ENCODE data around the gene STC2.
"Not testable (repeated sequence)": the region's sequence is repeated elsewhere in the genome, so short reads cannot be mapped to it uniquely, and the experiment has no call there.

Gene STC2

DNA sequence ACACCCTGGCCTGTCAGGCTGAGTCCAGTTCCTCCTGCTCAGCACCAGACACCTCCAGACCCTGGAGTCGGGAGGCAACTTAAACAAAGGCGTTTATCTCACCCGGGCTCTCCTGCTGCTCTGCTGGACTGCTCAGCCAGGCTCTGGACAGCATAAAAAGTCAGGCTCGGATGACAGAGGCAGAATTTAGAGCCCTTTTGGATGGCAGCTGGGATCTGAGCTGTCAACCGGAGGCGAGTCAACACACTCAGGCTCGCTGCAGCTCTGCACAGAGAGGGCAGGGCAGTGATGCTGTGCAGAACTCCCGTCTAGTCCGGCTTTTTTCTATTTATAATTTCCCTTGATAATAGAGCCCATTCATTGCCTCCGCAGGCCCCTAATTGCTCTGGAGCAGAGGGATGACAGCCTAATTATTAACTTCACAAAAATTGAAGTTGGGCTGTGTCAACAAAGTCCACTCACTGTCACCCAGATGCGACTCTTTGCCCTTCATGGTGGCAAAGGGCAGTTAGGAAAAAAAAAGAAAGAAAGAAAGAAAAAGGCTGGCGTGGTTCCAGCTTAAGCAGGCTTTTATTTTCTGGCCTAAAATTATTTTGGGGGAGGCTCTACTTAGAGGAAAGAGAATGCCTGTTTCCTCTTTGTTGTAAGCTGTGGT is 37.6 kb downstream of the STC2 start:
- Histone ChIP-seq H3K36me3 (ENCODE audit: insufficient read depth) (no peaks in the 10 kb centered on the region), H3K79me2 (ENCODE audit: insufficient read depth, low read depth) (no peaks in the 10 kb centered on the region), H3K27me3 (ENCODE audit: insufficient read depth, low read depth) (no peaks in the 10 kb centered on the region), H3K9ac (no peak overlapping the region), H3K4me2 (no peak overlapping the region), H3K27ac (no peak overlapping the region), H3K4me3 (IDR thresholded peaks at IDR 0.05; ENCODE audit: insufficient read depth, low read depth, low read length) (no peak overlapping the region), H2AFZ (ENCODE audit: low read depth) (no peak overlapping the region), H4K20me1 (ENCODE audit: insufficient read depth) (no peaks in the 10 kb centered on the region), H3K4me1 (ENCODE audit: low read depth, poor library complexity, severe bottlenecking) (no peaks in the 10 kb centered on the region)
- TF ChIP-seq, protein P1, sequence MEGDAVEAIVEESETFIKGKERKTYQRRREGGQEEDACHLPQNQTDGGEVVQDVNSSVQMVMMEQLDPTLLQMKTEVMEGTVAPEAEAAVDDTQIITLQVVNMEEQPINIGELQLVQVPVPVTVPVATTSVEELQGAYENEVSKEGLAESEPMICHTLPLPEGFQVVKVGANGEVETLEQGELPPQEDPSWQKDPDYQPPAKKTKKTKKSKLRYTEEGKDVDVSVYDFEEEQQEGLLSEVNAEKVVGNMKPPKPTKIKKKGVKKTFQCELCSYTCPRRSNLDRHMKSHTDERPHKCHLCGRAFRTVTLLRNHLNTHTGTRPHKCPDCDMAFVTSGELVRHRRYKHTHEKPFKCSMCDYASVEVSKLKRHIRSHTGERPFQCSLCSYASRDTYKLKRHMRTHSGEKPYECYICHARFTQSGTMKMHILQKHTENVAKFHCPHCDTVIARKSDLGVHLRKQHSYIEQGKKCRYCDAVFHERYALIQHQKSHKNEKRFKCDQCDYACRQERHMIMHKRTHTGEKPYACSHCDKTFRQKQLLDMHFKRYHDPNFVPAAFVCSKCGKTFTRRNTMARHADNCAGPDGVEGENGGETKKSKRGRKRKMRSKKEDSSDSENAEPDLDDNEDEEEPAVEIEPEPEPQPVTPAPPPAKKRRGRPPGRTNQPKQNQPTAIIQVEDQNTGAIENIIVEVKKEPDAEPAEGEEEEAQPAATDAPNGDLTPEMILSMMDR (conservative IDR thresholded peaks at IDR 0.05; ENCODE audit: low read depth, low read length) = no peak

DNA sequence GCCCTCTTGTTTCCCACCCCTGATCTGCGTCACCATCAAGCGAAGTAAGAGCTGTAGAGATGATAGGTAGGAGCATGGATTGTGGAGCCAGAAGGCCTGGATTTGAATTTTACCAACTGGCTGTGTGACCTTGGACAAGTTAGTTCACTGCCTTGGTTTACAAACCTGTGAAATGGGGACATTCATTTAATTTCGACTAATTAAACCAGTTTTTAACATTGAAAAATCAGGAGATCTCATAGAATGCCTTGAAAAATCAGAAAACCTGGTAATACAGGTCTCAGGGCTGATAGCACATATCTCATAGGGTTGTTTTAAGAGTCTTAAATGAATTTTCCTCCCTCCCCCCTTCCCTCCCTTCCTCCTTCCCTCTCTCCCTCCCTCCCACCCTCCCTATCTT is 38.8 kb downstream of the STC2 start:
- no peak overlapping the region for H3K9ac ChIP-seq
- TF ChIP-seq, protein P1 (conservative IDR thresholded peaks at IDR 0.05; ENCODE audit: low read depth, low read length) = no peak
- no peaks in the 10 kb centered on the region for H4K20me1 ChIP-seq (ENCODE audit: insufficient read depth)
- no peaks in the 10 kb centered on the region for H3K27me3 ChIP-seq (ENCODE audit: insufficient read depth, low read depth)
- no peak overlapping the region for H3K4me3 ChIP-seq (IDR thresholded peaks at IDR 0.05; ENCODE audit: insufficient read depth, low read depth, low read length)
- no peak overlapping the region for H2AFZ ChIP-seq (ENCODE audit: low read depth)
- no peak overlapping the region for H3K4me2 ChIP-seq
- H3K4me1 ChIP-seq (ENCODE audit: low read depth, poor library complexity, severe bottlenecking) = no peaks in the 10 kb centered on the region
- no peaks in the 10 kb centered on the region for H3K36me3 ChIP-seq (ENCODE audit: insufficient read depth)
- H3K27ac ChIP-seq = no peak overlapping the region
- H3K79me2 ChIP-seq (ENCODE audit: insufficient read depth, low read depth) = no peaks in the 10 kb centered on the region

DNA sequence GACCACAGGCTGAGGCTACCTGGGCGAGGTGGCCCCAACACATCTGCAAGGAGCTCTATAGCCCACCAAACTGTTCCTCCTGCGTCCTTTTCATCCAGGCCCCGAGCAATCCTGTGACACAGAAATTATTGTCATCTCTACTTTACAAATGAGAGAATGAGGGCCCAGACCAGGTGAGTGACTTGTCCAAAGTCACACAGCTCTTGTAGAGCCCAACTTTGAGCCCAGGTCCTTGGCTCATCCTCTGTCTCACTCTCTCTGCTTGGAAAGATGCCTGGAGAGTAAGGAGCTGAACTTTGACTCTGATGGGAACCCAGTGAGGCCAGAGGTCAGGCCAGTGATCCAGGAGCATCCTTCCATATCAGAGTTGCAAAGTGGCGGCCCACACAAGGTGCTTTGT is 39.6 kb downstream of the STC2 start:
- H3K4me1 ChIP-seq (ENCODE audit: low read depth, poor library complexity, severe bottlenecking) = no peaks in the 10 kb centered on the region
- no peak overlapping the region for H3K27ac ChIP-seq

DNA sequence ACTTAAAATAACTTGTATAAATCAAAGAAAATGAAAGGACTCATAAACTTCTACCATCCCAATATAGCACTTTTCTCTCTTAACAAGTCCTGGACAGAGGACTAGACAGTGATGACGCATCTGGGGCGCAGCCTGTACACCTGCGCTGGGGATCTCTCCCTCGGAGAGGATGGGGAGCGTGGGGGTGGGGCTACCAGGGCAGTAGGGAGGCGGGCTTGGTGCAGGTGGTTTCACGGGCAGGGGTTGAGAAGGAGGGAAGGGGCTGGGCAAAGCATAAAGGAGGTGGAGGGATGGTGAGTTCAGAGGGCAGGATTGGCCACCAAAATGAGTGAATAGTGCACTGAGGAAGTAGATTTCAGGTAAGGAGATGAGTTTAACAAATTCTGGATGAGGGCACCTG is 41.1 kb downstream of the STC2 start:
- Histone ChIP-seq H3K4me3 (IDR thresholded peaks at IDR 0.05; ENCODE audit: insufficient read depth, low read depth, low read length) (no peak overlapping the region), H4K20me1 (ENCODE audit: insufficient read depth) (no peaks in the 10 kb centered on the region), H2AFZ (ENCODE audit: low read depth) (no peak overlapping the region), H3K27me3 (ENCODE audit: insufficient read depth, low read depth) (no peaks in the 10 kb centered on the region), H3K79me2 (ENCODE audit: insufficient read depth, low read depth) (no peaks in the 10 kb centered on the region), H3K36me3 (ENCODE audit: insufficient read depth) (no peaks in the 10 kb centered on the region), H3K9ac (no peak overlapping the region), H3K27ac (no peak overlapping the region), H3K4me1 (ENCODE audit: low read depth, poor library complexity, severe bottlenecking) (no peaks in the 10 kb centered on the region), H3K4me2 (no peak overlapping the region)
- TF ChIP-seq, protein P1 (conservative IDR thresholded peaks at IDR 0.05; ENCODE audit: low read depth, low read length) = no peak

More for the DNA sequence above, 39.6 kb downstream of the STC2 start:
- TF ChIP-seq, protein P1 (conservative IDR thresholded peaks at IDR 0.05; ENCODE audit: low read depth, low read length) = no peak
- no peaks in the 10 kb centered on the region for H3K36me3 ChIP-seq (ENCODE audit: insufficient read depth)
- no peaks in the 10 kb centered on the region for H3K27me3 ChIP-seq (ENCODE audit: insufficient read depth, low read depth)
- H3K9ac ChIP-seq = no peak overlapping the region
- H4K20me1 ChIP-seq (ENCODE audit: insufficient read depth) = no peaks in the 10 kb centered on the region
- no peaks in the 10 kb centered on the region for H3K79me2 ChIP-seq (ENCODE audit: insufficient read depth, low read depth)
- H2AFZ ChIP-seq (ENCODE audit: low read depth) = no peak overlapping the region
- H3K4me2 ChIP-seq = no peak overlapping the region
- no peak overlapping the region for H3K4me3 ChIP-seq (IDR thresholded peaks at IDR 0.05; ENCODE audit: insufficient read depth, low read depth, low read length)

DNA sequence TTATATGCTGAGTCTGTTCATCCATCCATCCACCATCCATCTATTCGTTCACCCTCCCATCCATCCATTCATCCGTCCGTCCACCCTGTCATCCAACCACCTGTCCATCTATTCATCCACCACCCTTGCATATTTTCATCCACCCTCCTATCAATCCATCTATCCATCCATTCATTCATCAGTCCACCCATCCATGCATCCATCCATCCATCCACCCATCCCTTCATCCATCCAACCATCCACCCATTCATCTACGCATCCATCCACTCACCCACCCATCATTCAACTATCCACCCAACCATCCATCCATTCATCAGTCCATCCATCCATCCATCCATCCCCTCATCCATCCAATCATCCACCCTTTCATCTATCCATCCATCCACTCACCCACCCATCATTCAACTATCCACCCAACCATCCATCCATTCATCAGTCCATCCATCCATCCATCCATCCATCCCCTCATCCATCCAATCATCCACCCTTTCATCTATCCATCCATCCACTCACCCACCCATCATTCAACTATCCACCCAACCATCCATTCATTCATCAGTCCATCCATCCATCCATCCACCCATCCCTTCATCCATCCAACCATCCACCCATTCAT is 43.8 kb downstream of the STC2 start:
- not testable (repeated sequence) for H3K4me3 ChIP-seq (IDR thresholded peaks at IDR 0.05; ENCODE audit: insufficient read depth, low read depth, low read length); H3K9ac ChIP-seq; H3K79me2 ChIP-seq (ENCODE audit: insufficient read depth, low read depth); H4K20me1 ChIP-seq (ENCODE audit: insufficient read depth); H3K27ac ChIP-seq; H3K27me3 ChIP-seq (ENCODE audit: insufficient read depth, low read depth); H3K36me3 ChIP-seq (ENCODE audit: insufficient read depth); H3K4me1 ChIP-seq (ENCODE audit: low read depth, poor library complexity, severe bottlenecking)
- Histone ChIP-seq H2AFZ (ENCODE audit: low read depth) (peak overlapping the region; percentile 85; the same call in 1 of the 2 replicates), H3K4me2 (peak overlapping the region; percentile 84; the same call in 1 of the 2 replicates)

Measured in KMS-11 (cell line).